NCI-H526 (cell line): Measurements from ENCODE around the gene SV2C.
"Not testable (repeated sequence)": the region's sequence is repeated elsewhere in the genome, so short reads cannot be mapped to it uniquely, and the experiment has no call there.

Experiments
- DNase-seq, 2 experiments: peaks; one replicate each; lab custom pipeline; 2025; lab: John Stamatoyannopoulos, UW

Gene SV2C

DNA sequence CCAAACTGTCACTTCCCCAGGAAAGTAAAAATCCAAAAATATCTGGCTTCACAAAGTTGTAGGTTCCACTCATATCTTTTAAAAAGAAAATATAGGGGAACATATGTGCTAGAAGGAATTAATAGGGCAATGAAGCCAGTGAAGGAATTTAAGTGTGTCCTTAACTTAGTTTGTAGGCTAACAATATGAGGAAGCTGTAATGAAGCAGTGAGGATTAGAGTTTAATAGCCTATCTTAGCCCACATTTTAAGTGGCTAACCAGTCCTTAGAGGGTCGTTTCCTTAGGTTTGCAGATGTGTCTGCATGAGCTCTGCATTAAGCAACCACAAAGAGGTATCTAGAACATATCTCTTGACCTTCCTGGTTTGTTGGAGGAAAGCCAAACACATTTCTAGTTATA is 218.7 kb downstream of the SV2C start:
- DNase-seq = not testable (repeated sequence)

DNA sequence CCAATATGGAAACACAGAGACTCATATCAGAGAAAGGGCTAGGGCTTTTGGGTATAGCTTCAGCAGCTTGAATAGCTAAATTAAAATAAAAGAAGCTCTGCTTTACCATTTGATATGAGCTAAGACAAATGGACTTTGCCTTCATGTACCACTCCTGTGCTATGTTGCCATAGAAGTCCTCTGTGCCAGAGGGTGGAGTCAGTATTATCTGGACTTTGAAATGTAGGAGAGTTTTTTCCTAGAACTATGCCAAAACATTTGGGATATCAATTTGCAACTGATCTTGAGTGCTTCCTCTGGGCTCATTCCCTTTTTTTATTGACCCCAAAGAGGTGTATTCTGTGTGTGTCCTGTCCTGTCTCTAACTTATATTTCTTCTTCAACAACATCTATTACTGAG is 219.5 kb downstream of the SV2C start:
- DNase-seq = not testable (repeated sequence)

DNA sequence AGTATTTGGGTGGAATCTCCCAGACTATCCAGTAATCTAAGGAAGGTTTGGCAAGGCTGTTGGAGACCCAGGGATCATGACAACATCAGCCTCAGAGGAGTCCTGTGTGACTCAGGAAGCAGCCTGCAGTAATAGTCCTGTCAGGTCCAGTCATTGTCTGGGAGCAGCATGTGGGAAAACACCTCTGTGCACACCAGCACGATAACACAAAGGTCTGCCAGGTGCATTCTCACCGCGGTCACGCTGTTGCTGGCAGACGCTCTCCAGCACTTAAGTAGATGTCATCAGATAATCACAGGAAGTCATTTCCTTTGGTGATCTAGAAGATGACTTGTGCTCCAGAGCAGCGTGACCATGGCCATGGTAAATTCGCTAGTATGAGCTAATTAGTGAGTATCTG is 220.7 kb downstream of the SV2C start:
- DNase-seq = no peak

DNA sequence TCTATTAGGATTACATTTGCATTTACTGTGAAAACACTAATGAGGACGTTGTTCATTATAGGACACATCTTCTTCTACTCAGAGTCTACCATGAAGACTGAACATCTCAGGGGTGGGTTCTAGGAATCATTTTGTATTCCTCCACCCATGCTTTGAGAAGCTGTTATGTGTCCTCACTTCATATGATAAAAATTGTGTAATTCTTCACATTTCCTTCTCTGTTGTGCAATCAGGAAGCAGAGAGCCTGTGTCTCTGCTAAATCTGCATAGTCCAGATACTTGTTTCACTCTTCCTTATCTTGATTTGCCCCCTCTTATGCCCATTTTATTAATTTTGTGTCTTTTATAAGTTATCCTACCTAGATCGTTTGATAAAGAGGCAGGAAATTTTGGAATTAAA is 222.1 kb downstream of the SV2C start:
- DNase-seq = no peak

DNA sequence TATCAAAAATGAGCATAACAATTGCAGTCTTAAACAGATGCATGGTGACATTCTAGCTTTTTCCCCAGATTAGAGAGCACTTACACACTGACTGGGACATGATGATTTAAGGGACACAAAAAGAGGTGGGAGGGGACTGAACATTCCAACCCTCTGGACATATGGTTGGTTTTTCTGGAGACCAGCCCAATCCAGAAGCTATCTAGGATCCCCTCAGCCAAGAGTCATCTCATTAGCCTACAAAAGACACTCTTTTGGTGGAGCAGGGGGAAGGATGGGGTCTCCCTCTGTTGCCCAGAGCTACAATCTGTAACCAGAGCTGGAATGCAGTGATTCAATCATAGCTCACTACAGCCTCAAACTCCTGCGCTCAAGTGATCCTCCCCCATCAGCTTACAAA is 222.6 kb downstream of the SV2C start:
- DNase-seq = no peak

DNA sequence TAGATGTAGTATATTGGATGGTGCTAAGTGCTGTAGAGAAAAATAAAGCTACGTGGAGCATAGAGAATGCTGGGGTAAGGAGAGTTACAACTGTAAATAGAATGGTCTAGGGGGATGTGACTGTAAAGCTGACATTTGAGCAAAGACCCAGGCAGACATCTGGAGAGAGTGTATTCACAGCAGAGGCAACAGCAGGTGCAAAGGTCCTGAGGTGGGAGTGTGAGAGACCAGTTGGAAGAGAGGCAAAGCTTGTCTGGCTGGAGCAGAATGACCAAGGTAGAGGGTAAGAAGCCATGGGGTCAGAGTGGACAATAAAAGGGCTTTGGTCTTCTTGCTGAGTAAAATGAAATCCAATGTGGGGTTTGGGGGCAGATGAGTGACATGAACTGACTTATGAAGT is 227.0 kb downstream of the SV2C start:
- DNase-seq = no peak

DNA sequence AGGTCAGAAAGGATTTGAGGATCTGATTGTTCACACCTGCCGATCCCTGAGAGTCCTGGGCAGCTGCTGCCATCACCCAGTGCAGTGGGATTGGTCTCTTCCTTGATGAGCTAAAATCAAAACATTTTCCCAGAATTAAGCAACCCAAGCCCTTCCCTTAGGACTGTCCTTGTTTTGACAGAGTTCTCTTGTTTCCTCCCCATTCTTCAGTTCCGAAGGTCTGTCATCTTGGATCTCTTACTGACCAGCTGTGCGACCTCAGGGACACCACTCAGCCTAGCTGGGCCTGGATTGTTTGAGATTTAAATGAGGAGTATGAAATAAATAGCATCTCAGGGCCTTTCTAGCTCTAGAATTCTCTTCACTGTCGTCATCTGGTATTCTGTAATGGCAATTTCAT is 229.6 kb downstream of the SV2C start:
- no peak for DNase-seq

DNA sequence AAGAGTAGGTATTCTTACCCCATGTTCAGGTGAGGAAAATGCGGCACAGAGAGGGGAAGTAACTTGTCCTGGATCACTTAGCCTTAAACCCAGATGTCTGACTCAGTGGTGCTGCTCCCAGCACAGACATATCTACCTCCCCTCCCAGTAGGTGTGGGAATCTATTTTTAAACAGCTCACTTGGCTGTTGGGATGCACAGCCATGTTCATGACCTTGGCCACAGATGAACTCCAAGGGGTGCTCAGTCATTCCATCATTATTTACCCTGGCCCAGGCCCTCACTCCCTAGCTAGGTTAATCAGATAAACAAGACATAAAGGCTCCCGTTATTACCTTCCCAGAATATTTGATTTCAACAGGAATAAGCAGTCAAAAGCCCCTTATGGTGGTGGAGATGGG is 231.5 kb downstream of the SV2C start:
- no peak for DNase-seq

DNA sequence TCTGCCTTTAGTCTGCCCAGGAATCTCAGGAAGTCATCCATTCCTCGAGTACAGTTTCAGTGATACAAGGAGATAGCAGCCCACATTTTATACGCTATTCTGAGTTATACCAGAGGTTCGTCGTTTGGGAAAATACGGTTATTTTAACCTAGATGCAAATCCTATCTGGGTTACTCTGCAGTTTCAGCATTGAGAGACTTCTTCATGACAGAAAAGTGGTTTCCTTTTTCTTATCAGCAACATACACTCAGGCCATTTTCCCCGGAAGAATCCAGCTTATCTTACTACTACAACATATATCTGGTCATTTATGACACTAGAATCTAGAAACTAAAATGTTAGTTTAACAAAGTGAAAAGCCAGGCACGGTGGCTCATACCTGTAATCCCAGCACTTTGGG is 236.5 kb downstream of the SV2C start:
- no peak for DNase-seq

DNA sequence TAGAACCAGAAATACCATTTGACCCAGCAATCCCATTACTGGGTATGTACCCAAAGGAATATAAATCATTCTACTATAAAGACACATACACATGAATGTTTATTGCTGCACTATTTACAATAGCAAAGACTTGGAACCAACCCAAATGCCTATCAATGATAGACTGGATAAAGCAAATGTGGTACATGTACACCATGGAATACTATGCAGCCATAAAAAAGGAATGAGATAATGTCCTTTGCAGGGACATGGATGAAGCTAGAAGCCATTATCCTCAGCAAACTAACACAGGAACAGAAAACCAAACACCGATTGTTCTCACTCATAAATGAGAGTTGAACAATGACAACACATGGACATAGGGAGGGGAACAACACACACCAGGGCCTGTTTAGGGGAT is 240.3 kb downstream of the SV2C start:
- not testable (repeated sequence) for DNase-seq

DNA sequence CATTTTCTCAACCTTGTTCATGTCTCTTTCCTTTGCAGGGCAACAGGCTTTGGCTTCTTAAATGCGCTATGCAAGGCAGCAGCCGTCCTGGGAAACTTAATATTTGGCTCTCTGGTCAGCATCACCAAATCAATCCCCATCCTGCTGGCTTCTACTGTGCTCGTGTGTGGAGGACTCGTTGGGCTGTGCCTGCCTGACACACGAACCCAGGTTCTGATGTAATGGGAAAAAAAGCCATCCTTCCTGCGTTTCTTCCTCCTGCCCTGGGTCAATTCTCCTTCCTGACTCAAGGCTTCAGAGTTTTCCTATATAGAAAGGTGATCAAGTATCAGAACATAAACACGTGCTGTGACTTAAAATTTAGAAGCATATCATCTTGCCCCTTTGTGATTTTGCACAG is 242.1 kb downstream of the SV2C start:
- no peak for DNase-seq

DNA sequence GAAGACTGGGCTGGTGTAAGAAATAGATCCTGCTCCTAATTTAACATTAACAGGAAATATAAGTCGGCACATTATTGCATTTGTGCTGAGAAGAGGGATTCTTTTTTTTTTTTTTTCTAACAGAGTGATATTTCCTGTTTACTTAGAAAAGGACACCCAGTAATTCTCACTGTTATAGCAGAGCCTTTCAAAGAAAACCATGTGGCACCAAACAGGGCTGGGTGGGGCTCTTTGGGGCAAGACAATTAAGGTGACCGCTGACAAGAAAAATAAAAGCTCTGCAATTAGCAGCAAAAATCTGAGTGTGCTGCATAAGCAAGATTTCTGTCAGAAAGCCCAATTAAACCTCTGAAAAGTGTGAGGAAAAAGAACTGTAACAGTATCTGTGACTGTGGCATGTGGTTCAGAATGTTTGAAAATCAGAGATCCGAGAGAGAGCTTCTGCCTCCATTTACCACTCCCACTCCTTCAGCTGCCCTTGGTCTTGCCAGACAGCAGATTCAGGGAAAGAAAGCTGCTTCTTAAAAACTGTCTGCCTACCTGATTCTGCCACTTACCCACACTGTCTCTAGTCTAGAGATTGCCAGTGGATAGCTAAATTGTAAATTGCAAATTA is 242.8 kb downstream of the SV2C start:
- DNase-seq = no peak

DNA sequence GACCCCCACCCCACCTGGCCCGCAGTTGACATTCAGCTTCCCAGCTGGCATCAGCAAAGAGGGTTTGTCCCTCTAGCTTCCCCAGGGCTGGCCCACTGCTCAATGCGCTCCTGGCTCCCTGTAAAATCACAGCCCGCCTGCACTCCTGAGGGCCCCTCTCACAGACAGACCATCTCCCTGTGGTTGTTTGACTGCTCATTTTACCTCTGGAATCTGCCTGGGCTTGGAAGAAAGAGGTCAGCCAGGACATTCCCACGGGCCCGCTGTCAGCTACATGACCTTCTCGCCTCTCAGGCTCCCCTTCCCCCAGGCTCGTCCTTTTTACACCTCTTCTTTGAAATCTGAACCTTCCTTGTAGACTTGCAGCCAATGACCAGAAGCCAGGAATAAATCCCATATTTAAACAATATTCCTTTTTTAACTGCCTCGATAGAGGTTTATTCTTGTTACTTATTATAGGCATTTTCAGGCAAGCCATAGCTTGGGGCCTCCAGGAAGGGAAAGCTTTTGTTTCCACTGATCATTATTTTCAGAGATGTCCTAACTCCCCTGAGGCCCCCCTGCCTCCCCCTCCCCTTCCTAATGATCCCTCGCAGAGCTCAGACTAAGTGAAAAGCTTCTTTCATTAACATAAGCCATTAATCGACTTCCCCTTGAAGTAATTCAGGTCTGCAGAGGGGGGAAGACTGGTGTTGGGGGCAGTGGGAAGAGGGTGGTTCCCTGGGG is 243.6 kb downstream of the SV2C start:
- no peak for DNase-seq

DNA sequence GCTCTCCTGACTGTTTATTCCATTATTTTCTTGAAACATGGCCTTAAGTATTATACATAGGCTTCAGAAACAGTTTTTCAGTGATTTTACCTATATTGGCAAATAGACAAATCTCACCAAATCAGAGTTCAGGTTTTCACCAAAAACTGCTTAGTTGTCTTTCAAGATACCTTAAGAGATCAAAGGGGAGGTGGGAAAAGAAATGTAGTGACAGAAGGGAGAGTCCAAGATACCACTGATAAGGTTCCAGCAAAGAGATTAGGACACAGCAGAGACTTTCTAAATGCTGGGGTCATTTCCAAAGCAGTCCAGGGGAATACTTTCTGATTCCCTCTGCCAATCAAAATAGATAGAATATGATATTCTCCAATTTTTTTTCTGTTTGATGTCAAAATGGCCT is 246.2 kb downstream of the SV2C start:
- DNase-seq = no peak

DNA sequence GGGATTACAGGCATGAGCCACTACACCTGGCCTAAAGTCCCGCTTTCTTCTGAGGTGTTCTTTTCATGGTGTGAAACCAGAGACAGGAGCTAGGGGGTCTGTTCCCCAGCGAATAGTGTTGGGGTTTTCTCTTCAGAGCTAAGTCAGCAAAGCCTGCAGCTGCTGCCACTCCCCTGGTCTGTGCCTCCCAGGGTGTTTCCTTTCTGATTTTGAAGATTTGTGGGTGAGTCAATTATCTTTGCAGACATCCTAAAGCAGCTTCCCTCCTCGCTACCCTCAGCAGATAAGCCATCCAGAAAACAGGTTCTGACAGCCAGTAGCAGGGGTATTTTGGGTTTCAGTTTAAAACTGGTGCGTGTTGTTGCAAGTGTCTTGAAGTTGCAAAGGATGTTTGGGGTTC is 247.9 kb downstream of the SV2C start:
- DNase-seq = no peak

DNA sequence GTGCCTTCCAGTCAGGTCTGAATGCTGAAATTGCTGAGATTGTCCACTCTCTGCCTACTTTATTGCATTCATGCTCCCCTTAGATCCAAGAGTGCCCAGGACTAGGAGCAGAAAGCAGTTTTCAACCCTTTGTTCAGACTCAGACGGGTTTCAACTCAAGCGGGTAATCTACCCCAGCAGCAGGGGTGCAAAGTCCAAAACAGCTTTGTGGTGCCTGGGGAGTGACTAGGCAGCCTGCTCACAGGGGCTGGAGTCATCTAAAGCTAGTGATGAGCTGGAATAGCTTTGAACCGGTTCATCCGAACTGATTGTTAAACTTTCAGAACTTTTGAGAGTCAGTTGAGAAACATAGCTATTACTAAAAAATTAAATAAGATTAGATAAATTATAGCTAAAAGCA is 248.9 kb downstream of the SV2C start:
- DNase-seq = peak in 1 of 2 experiments; percentile 22

DNA sequence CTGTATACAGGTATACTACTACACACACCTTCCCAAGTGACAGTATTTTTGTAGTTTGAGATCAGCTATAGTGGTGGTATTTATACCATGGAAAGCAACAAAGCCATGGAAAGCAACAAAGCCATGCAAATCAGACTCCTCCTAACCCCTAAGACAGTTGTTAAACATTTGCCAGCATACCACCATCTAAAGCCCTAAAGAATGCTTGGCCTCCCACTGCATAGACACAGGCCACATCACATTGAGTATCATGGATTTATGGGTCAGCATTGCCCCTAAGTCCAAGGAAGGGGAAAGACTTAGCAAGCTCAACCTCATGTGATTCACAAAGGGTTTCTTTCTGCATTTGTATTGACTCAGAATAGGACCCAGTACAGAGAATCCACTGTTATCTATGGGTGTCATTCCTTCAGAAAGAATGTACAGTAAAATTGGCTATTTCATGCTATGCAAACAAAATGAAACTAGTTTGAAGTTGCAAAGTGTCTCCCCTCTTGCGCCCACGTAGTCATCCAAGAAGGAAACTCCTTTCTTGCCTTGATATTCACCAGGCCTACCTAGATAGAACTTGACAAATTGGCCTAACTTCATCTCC is 249.5 kb downstream of the SV2C start:
- DNase-seq = no peak

DNA sequence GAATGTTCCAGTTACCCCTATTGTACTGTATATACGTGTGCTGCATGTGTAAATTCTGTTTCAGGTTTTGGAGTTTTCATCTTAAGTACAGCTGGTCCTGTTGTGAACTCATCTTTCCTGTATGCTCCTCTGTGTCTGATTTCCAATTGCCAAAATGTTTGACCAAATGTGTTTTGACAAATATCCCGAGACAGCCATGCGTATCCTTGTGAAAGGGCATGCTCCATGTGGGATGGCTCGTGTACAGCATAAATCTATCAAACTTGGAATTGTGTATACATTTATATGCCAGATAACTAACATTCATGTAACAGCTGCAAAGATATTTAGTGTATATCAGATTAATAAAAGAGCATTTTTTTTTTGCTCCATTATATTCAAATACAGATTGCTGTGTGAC is 250.4 kb downstream of the SV2C start:
- DNase-seq = no peak

DNA sequence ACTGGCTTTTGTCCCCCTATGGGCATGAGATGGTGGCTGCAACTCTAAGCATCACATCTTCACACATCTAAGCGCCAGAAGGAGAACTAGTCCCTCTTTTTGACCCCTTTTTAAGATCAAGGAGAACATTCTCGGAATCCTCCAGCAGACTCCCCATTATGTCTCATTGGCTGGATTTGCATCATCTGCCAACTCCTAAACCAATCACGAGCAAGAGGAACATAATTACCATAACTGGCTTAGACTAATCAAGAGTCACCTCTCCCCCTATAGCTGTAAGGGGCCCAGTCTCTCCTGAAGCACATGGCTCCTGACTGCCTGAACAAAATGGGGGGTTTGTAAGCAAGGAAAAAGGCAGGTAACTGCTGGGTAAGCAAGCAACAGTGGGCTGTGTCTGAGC is 251.4 kb downstream of the SV2C start:
- DNase-seq = no peak

DNA sequence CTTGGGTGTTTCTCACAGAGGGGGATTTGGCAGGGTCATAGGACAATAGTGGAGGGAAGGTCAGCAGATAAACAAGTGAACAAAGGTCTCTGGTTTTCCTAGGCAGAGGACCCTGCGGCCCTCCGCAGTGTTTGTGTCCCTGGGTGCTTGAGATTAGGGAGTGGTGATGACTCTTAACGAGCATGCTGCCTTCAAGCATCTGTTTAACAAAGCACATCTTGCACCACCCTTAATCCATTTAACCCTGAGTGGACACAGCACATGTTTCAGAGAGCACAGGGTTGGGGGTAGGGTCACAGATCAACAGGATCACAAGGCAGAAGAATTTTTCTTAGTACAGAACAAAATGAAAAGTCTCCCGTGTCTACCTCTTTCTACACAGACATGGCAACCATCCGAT is 252.3 kb downstream of the SV2C start:
- not testable (repeated sequence) for DNase-seq

DNA sequence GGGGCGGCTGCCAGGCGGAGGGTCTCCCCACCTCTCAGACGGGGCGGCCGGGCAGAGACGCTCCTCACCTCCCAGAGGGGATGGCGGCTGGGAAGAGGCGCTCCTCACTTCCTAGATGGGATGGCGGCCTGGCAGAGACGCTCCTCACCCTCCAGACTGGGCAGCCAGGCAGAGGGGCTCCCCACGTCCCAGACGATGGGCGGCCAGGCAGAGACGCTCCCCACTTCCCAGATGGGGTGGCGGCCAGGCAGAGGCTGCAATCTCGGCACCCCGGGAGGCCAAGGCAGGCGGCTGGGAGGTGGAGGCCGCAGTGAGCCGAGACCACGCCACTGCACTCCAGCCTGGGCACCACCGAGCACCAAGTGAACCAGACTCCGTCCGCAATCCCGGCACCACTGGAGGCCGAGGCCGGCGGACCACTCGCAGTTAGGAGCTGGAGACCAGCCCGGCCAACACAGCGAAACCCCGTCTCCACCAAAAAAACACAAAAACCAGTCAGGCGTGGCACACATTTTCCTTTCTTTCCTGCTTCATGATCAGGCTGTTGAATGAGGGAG is 253.1 kb downstream of the SV2C start:
- not testable (repeated sequence) for DNase-seq

DNA sequence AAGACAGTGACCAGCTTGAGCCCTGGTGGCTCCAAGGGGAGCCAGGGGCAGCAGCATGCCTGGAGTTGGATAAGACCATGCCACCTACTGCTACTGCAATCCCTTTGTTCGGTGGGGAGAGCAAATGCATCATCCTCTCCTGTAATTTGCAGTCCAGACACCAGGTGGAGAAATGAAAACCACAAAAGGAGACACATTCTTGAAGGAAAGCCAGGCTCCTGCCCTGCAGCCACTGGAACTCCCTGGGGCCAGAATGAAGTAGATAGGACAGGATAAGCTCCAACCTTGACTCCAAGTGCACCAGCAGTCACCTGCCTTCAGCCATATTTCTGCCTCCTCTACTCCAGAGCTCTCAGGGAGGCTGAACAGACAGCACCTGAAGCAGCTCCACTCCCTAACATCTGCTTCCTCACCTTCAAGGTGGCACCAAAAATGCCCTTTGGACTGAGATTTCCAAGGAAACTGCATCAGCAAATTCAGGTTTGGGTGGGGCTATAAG is 254.8 kb downstream of the SV2C start:
- DNase-seq = peak in 1 of 2 experiments; percentile 52

DNA sequence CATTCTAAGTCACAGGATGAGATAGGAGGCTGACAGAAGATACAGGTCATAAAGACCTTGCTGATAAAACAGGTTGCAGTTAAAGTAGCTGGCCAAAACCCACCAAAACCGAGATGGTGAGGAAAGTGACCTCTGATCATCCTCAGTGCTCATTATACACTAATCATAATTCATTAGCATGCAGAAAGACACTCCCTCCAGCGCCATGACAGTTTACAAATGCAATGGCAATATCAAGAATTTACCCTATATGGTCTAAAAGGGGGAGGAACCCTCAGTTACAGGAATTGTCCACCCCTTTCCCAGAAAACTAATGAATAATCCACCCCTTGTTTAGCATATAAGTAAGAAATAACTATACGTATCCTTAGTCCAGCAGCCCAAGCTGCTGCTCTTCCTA is 256.7 kb downstream of the SV2C start:
- no peak for DNase-seq
